Panc1 (cell line): ENCODE results near the gene SMG1. TPM values are rescaled to one million over a fixed set of nuclear protein-coding genes. Genes with fewer than 3 reads are reported as not detected.
A peak's percentile ranks its signal among the peaks of the same experiment; 100 is the strongest.
"Not testable (repeated sequence)": the region's sequence is repeated elsewhere in the genome, so short reads cannot be mapped to it uniquely, and the experiment has no call there.

Experiments
- ATAC-seq: fragments of 200-7000 bp; cut with Tn5 transposase; 2 replicates; pipeline ENCODE4 v1.9.1; 2020; ENCODE audit warnings: mild to moderate bottlenecking, moderate library complexity
- BruUV-seq: library from RNA; stranded (reverse); fragments of 400-500 nt; replicated peaks from 2 replicates; lab custom pipeline; 2021; lab: Mats Ljungman, UMichigan
- CTCF ChIA-PET: fragments of 300-600 bp; sonication (Branson Sonifier 250); formaldehyde crosslinking; loops from one replicate; lab custom pipeline; 2022; ENCODE audit warnings: antibody characterized with exemption; lab: Charles Lee
- POLR2A ChIA-PET: fragments of 300-600 bp; sonication (Branson Sonifier 250); formaldehyde crosslinking; loops from one replicate; lab custom pipeline; 2022; ENCODE audit warnings: antibody characterized with exemption; lab: Charles Lee
- DNase-seq: peaks from one replicate; pipeline ENCODE4 v3.0.0-alpha.2; 2010; ENCODE audit warnings: low read depth, low spot score
- H3K27ac ChIP-seq: 2 replicates; pipeline ENCODE4 v1.5.1; 2011; ENCODE audit warnings: mild to moderate bottlenecking, low read length, inconsistent platforms
- H3K27me3 ChIP-seq: fragments of 200-500 bp; sonication (Bioruptor generic); 2 replicates; pipeline ENCODE4 v1.6.0; 2014; ENCODE audit warnings: low read length, inconsistent platforms; ENCODE audit not compliant: control insufficient read depth, insufficient read depth
- H3K36me3 ChIP-seq: fragments of 200-500 bp; sonication (Bioruptor generic); 2 replicates; pipeline ENCODE4 v1.5.1; 2014; ENCODE audit warnings: inconsistent platforms, mild to moderate bottlenecking, low read length, moderate library complexity; ENCODE audit not compliant: control insufficient read depth, insufficient read depth
- H3K4me1 ChIP-seq: 2 replicates; pipeline ENCODE4 v1.5.1; 2011; ENCODE audit warnings: inconsistent platforms, mild to moderate bottlenecking, low read length, moderate library complexity; ENCODE audit not compliant: control insufficient read depth, insufficient read depth
- H3K4me3 ChIP-seq, 2 experiments: 2 replicates each; pipeline ENCODE4 v1.5.1; 2011 to 2012; ENCODE audit warnings: low read depth in 2 of 2, low read length in 2 of 2, mild to moderate bottlenecking in 2 of 2, inconsistent platforms in 1 of 2, moderate library complexity in 1 of 2
- H3K9me3 ChIP-seq: fragments of 200-500 bp; sonication (Bioruptor generic); 2 replicates; pipeline ENCODE4 v1.5.1; 2014; ENCODE audit warnings: low read depth, mild to moderate bottlenecking, inconsistent platforms, low read length, moderate library complexity; ENCODE audit not compliant: control insufficient read depth, insufficient read depth
- in situ Hi-C: cut with HindIII; loops from 2 replicates; pipeline ENCODE4 v1.10.0; 2016; ENCODE audit warnings: low sequenced_read_pairs, low pct_unique_long_range_greater_than_20kb
- intact Hi-C: fragments of 100-400 bp; cut with micrococcal nuclease; formaldehyde crosslinking; loops from one replicate; pipeline ENCODE4 v1.10.0; 2022; ENCODE audit not compliant: unreplicated experiment
- total RNA-seq: library from RNA; stranded (reverse); gene quantifications from one replicate; pipeline ENCODE4 v1.2.1, GENCODE V29; 2021; ENCODE audit not compliant: unreplicated experiment

The SMG1 gene
- total RNA-seq, 1 experiment from 2014 or later = 113 TPM

GRCh38 chr16:18928073-18928472, 1.9 kb upstream of the SMG1 start:
- in situ Hi-C loops, intact Hi-C loops, BruUV-seq, CTCF ChIA-PET, DNase-seq, H3K9me3 ChIP-seq, POLR2A ChIA-PET, H3K27me3 ChIP-seq, ATAC-seq, H3K36me3 ChIP-seq: not testable (repeated sequence)
- Histone ChIP-seq H3K4me3 (peak overlapping the region in 1 of 2 experiments; percentile 95; a peak in 2 of 4 replicates), H3K27ac (peak overlapping the region; percentile 99), H3K4me1 (peaks cover 12% of the 10 kb centered on the region; the same call in 1 of the 2 replicates)

- Histone ChIP-seq H3K4me3 (peak overlapping the region; percentile 80 to 95), H3K27ac (peak overlapping the region; percentile 89)
- intact Hi-C loops, BruUV-seq, H3K27me3 ChIP-seq, H3K4me1 ChIP-seq, H3K36me3 ChIP-seq, CTCF ChIA-PET, in situ Hi-C loops, DNase-seq, H3K9me3 ChIP-seq: not testable (repeated sequence)
- POLR2A ChIA-PET = interaction anchor here (0.7 kb wide), 2 partner anchors 12 to 32 kb away, joined by 4 to 11 read pairs; no protein-coding TSS in a partner anchor
- ATAC-seq = peak; percentile 81
These were observed 808 bp downstream of the SMG1 start for GRCh38 chr16:18925215-18925985.

- H3K9me3 ChIP-seq, H3K36me3 ChIP-seq, H3K27me3 ChIP-seq, POLR2A ChIA-PET, in situ Hi-C loops, ATAC-seq, H3K4me1 ChIP-seq, intact Hi-C loops, BruUV-seq, H3K27ac ChIP-seq, DNase-seq, CTCF ChIA-PET: not testable (repeated sequence)
- peak overlapping the region; percentile 80 to 95; a peak in 3 of 4 replicates for H3K4me3 ChIP-seq
These were observed 2.3 kb downstream of the SMG1 start for GRCh38 chr16:18923935-18924334.

GRCh38 chr16:18923124-18923523, 3.1 kb downstream of the SMG1 start:
- H3K36me3 ChIP-seq, BruUV-seq, CTCF ChIA-PET, H3K27me3 ChIP-seq, DNase-seq, H3K4me3 ChIP-seq, H3K27ac ChIP-seq, H3K9me3 ChIP-seq, intact Hi-C loops, in situ Hi-C loops, ATAC-seq, H3K4me1 ChIP-seq: not testable (repeated sequence)
- POLR2A ChIA-PET = interaction anchor here (0.6 kb wide), 1 partner anchor 50 kb away, joined by 3 read pairs; no protein-coding TSS in a partner anchor

- H3K27ac ChIP-seq, DNase-seq, H3K36me3 ChIP-seq, H3K9me3 ChIP-seq, intact Hi-C loops, H3K4me3 ChIP-seq, BruUV-seq, H3K27me3 ChIP-seq, H3K4me1 ChIP-seq, ATAC-seq, in situ Hi-C loops: not testable (repeated sequence)
- ChIA-PET CTCF (interaction anchor here (0.6 kb wide), 1 partner anchor 55 kb away, joined by 5 read pairs; no protein-coding TSS in a partner anchor), POLR2A (interaction anchor here (0.6 kb wide), 1 partner anchor 48 kb away, joined by 4 read pairs; no protein-coding TSS in a partner anchor)
These were observed 16.6 kb downstream of the SMG1 start for GRCh38 chr16:18909585-18909984.

- H3K4me1 ChIP-seq, H3K36me3 ChIP-seq, POLR2A ChIA-PET, H3K4me3 ChIP-seq, ATAC-seq, in situ Hi-C loops, CTCF ChIA-PET, intact Hi-C loops, BruUV-seq, H3K9me3 ChIP-seq, DNase-seq, H3K27me3 ChIP-seq, H3K27ac ChIP-seq: not testable (repeated sequence)
These were observed 17.5 kb downstream of the SMG1 start for GRCh38 chr16:18908716-18909115.

GRCh38 chr16:18902778-18903177, 23.4 kb downstream of the SMG1 start:
- DNase-seq, POLR2A ChIA-PET, H3K27ac ChIP-seq, BruUV-seq, H3K4me1 ChIP-seq, ATAC-seq, intact Hi-C loops, H3K36me3 ChIP-seq, H3K4me3 ChIP-seq, H3K9me3 ChIP-seq, in situ Hi-C loops, CTCF ChIA-PET, H3K27me3 ChIP-seq: not testable (repeated sequence)
